ENCODE data around the gene BFSP2.

GRCh38 chr3:133380481-133381225 lies 19.2 kb upstream of the BFSP2 start:
- no peak for TF ChIP-seq CTCF (IDR thresholded peaks at IDR 0.05)
- no peak for TF ChIP-seq POLR2AphosphoS5 (IDR thresholded peaks at IDR 0.05; ENCODE audit: low read depth, low read length)
- TF ChIP-seq SIN3A (IDR thresholded peaks at IDR 0.05; ENCODE audit: borderline replicate concordance, insufficient read depth, low read depth, low read length): no peak
- no peak for TF ChIP-seq TCF7L2 (IDR thresholded peaks at IDR 0.05; ENCODE audit: low read depth, low read length)

Data from Panc1 (cell line).